HepG2 (cell line): ENCODE data around the gene KCNJ1. TPM values are rescaled to one million over a fixed set of nuclear protein-coding genes. Genes with fewer than 3 reads are reported as not detected.

Experiments
- AGO1 ChIP-seq: fragments of 200-400 bp; formaldehyde crosslinking; IDR thresholded peaks from 2 replicates; pipeline ENCODE4 v1.6.1; 2017; ENCODE audit warnings: mild to moderate bottlenecking, low read depth, low read length, moderate library complexity; ENCODE audit not compliant: poor library complexity, severe bottlenecking
- EED ChIP-seq: sonication (generic); formaldehyde crosslinking; IDR thresholded peaks from 2 replicates; pipeline ENCODE4 v1.5.0; 2020; ENCODE audit warnings: mild to moderate bottlenecking, missing genetic modification reagents
- HOXA9 ChIP-seq: sonication (generic); formaldehyde crosslinking; IDR thresholded peaks from 2 replicates; pipeline ENCODE4 v1.8.1; 2022; ENCODE audit warnings: missing genetic modification reagents, mild to moderate bottlenecking, moderate library complexity, borderline replicate concordance
- RARA ChIP-seq: IDR thresholded peaks from 2 replicates; pipeline ENCODE4 v1.6.1; 2016; ENCODE audit warnings: missing genetic modification reagents, missing compliant biosample characterization
- SIN3B ChIP-seq: fragments of 150-350 bp; IDR thresholded peaks from 2 replicates; pipeline ENCODE4 v1.6.1; 2014; ENCODE audit warnings: low read length
- ZNF101 ChIP-seq: sonication (generic); formaldehyde crosslinking; IDR thresholded peaks from 2 replicates; pipeline ENCODE4 v1.4.0; 2020; ENCODE audit warnings: mild to moderate bottlenecking, low read depth, missing genetic modification reagents, borderline replicate concordance
- ZNF207 ChIP-seq: fragments of 450-650 bp; IDR thresholded peaks from 2 replicates; pipeline ENCODE4 v1.6.1; 2016; ENCODE audit warnings: antibody characterized with exemption, borderline replicate concordance
- ZSCAN9 ChIP-seq: IDR thresholded peaks from 2 replicates; pipeline ENCODE4 v1.6.1; 2016; ENCODE audit warnings: borderline replicate concordance
- polyA plus RNA-seq, 8 experiments: library from polyadenylated mRNA; depleted of rRNA in 3 of 8; stranded (reverse) in 7 of 8; unstranded in 1 of 8; fragments of >200 nt; fragmentation: Illumina TruSeq in 4 of 8; extraction: Trizol in 4 of 8; gene quantifications; 2 replicates each; pipeline versions ENCODE4 v1.2.1 to v1.2.3, GENCODE V29; 2011 to 2016; ENCODE audit warnings: low read depth in 4 of 8, missing spikeins in 1 of 8, mixed read lengths in 1 of 8; ENCODE audit not compliant: insufficient read depth in 1 of 8
- total RNA-seq, 5 experiments: library from RNA; depleted of rRNA; stranded (reverse); fragments of >200 nt; fragmentation: Illumina TruSeq; extraction: Trizol; gene quantifications; 2 replicates each; pipeline ENCODE4 v1.2.3, GENCODE V29; 2016; ENCODE audit warnings: low read depth in 1 of 5
- TF ChIP-seq, protein P1 (sequence below): IDR thresholded peaks from 2 replicates; pipeline ENCODE4 v1.4.0; 2020; ENCODE audit warnings: mild to moderate bottlenecking, missing genetic modification reagents
- TF ChIP-seq, protein P2 (sequence below): IDR thresholded peaks from 2 replicates; pipeline ENCODE4 v1.6.1; 2016; ENCODE audit warnings: mild to moderate bottlenecking
- TF ChIP-seq, protein P3 (sequence below): sonication (generic); formaldehyde crosslinking; conservative IDR thresholded peaks from 2 replicates; pipeline ENCODE4 v1.4.0; 2020; ENCODE audit warnings: missing genetic modification reagents
- TF ChIP-seq, protein P4 (sequence below): IDR thresholded peaks from 2 replicates; pipeline ENCODE4 v1.6.1; 2016; ENCODE audit warnings: control low read depth

The KCNJ1 gene
- total and polyA plus RNA-seq, 2 of the 13 experiments (the other 11 are each of a cell fraction or from before 2014, with no cell fraction given) = not detected

DNA sequence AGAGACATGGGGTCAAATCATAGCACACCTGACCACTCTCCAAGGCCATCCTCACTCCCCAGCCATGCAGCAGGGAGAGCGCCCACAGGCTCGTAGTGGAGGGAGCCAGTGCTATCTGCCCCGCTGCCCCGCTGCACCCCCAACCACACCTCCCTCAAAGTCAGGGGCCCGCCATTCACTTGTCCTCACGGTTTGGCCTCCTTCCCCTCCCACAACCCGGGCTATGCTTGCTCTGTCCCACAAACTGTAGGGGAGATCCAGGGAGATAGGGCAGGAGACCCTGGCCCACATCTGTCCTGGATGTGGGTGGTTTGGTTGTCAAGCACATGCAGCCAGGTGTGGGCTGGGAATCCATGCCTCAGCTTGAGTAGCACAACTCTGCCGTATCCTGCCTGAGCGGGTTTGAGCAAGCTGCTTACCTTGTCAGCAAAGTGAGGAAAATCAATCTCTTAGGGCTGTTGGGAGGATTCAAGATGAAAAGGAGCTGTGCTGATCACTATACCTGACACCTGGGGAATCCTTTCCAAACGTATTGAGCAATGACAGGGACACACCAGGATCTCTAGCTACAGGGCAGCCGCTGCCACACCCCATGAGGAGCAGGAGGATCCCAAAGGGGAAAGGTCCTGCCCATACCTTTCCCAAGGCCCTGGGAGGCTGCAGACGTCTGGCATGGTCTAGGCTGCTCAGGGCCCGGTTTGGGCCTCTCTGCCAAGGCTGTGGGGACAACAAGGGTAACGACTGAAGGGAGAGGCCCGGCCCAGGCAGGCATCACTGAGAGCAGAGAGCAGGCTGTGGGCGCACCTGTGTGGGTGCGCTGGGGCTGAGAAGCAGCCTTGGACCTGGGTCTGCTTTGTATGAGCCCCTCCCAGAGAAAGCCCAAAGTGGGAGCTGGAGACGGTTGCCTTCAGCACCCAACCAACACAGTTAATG, 47.4 kb upstream of the KCNJ1 start (continued):
- TF ChIP-seq, protein P1, sequence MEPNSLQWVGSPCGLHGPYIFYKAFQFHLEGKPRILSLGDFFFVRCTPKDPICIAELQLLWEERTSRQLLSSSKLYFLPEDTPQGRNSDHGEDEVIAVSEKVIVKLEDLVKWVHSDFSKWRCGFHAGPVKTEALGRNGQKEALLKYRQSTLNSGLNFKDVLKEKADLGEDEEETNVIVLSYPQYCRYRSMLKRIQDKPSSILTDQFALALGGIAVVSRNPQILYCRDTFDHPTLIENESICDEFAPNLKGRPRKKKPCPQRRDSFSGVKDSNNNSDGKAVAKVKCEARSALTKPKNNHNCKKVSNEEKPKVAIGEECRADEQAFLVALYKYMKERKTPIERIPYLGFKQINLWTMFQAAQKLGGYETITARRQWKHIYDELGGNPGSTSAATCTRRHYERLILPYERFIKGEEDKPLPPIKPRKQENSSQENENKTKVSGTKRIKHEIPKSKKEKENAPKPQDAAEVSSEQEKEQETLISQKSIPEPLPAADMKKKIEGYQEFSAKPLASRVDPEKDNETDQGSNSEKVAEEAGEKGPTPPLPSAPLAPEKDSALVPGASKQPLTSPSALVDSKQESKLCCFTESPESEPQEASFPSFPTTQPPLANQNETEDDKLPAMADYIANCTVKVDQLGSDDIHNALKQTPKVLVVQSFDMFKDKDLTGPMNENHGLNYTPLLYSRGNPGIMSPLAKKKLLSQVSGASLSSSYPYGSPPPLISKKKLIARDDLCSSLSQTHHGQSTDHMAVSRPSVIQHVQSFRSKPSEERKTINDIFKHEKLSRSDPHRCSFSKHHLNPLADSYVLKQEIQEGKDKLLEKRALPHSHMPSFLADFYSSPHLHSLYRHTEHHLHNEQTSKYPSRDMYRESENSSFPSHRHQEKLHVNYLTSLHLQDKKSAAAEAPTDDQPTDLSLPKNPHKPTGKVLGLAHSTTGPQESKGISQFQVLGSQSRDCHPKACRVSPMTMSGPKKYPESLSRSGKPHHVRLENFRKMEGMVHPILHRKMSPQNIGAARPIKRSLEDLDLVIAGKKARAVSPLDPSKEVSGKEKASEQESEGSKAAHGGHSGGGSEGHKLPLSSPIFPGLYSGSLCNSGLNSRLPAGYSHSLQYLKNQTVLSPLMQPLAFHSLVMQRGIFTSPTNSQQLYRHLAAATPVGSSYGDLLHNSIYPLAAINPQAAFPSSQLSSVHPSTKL = no peak
- no peak for TF ChIP-seq EED (CRISPR knock-in tag)
- TF ChIP-seq ZSCAN9 (CRISPR knock-in tag) = no peak
- TF ChIP-seq ZNF101 = no peak
- TF ChIP-seq, protein P2, sequence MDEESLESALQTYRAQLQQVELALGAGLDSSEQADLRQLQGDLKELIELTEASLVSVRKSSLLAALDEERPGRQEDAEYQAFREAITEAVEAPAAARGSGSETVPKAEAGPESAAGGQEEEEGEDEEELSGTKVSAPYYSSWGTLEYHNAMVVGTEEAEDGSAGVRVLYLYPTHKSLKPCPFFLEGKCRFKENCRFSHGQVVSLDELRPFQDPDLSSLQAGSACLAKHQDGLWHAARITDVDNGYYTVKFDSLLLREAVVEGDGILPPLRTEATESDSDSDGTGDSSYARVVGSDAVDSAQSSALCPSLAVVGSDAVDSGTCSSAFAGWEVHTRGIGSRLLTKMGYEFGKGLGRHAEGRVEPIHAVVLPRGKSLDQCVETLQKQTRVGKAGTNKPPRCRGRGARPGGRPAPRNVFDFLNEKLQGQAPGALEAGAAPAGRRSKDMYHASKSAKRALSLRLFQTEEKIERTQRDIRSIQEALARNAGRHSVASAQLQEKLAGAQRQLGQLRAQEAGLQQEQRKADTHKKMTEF (CRISPR knock-in tag) = no peak
- TF ChIP-seq, protein P3, sequence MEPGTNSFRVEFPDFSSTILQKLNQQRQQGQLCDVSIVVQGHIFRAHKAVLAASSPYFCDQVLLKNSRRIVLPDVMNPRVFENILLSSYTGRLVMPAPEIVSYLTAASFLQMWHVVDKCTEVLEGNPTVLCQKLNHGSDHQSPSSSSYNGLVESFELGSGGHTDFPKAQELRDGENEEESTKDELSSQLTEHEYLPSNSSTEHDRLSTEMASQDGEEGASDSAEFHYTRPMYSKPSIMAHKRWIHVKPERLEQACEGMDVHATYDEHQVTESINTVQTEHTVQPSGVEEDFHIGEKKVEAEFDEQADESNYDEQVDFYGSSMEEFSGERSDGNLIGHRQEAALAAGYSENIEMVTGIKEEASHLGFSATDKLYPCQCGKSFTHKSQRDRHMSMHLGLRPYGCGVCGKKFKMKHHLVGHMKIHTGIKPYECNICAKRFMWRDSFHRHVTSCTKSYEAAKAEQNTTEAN (CRISPR knock-in tag) = no peak
- no peak for TF ChIP-seq HOXA9 (CRISPR knock-in tag)
- no peak for TF ChIP-seq AGO1
- no peak for TF ChIP-seq RARA (CRISPR knock-in tag)
- TF ChIP-seq ZNF207 = no peak
- TF ChIP-seq, protein P4, sequence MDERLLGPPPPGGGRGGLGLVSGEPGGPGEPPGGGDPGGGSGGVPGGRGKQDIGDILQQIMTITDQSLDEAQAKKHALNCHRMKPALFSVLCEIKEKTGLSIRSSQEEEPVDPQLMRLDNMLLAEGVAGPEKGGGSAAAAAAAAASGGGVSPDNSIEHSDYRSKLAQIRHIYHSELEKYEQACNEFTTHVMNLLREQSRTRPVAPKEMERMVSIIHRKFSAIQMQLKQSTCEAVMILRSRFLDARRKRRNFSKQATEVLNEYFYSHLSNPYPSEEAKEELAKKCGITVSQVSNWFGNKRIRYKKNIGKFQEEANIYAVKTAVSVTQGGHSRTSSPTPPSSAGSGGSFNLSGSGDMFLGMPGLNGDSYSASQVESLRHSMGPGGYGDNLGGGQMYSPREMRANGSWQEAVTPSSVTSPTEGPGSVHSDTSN (CRISPR knock-in tag) = no peak
- no peak for TF ChIP-seq SIN3B
